Measurements from ENCODE around the gene ARHGAP26.

ARHGAP26 gene

GRCh38 chr5:143001764-143002351 is 231.7 kb downstream of the ARHGAP26 start:
- H3K79me1 ChIP-seq (replicated peaks; ENCODE audit: low read length, poor library complexity, severe bottlenecking) = peaks cover 2% of the 10 kb centered on the region
- no peak overlapping the region for H3K4me3 ChIP-seq (ENCODE audit: insufficient read depth in 1 of 2, low read depth in 1 of 2, low read length in 2 of 2)
- WGBS = 52% methylated on average over 7 of the region's 8 CpGs
- peak overlapping the region; percentile 43 for H2AK5ac ChIP-seq (ENCODE audit: low read length, severe bottlenecking)
- H3K36me3 ChIP-seq (ENCODE audit: control insufficient read depth in 1 of 2, insufficient read depth in 2 of 2, low read depth in 1 of 2, low read length in 2 of 2) = no peaks in the 10 kb centered on the region
- no peak overlapping the region for H4K91ac ChIP-seq (ENCODE audit: low read length)
- H2AFZ ChIP-seq (ENCODE audit: low read depth, low read length) = peak overlapping the region; percentile 1
- H3K18ac ChIP-seq (ENCODE audit: low read depth in 1 of 2, low read length in 2 of 2) = peak overlapping the region; percentile 15 to 48
- no peaks in the 10 kb centered on the region for H3K27me3 ChIP-seq (ENCODE audit: control insufficient read depth in 1 of 2, insufficient read depth in 1 of 2, low read length in 2 of 2)
- peak overlapping the region; percentile 28 for H3K9ac ChIP-seq (ENCODE audit: low read length)
- H2BK5ac ChIP-seq (ENCODE audit: low read depth, low read length, poor library complexity, severe bottlenecking) = no peak overlapping the region
- H3K4ac ChIP-seq (ENCODE audit: low read depth in 1 of 2, low read length in 2 of 2) = no peak overlapping the region
- peak overlapping the region; percentile 13 for H3K27ac ChIP-seq (ENCODE audit: low read length, poor library complexity, severe bottlenecking)
- H3K14ac ChIP-seq (ENCODE audit: low read length in 2 of 2) = no peak overlapping the region
- peak; percentile 86 for DNase-seq
- no peak overlapping the region for H3K23ac ChIP-seq (ENCODE audit: low read length in 2 of 2)
- H2BK15ac ChIP-seq (ENCODE audit: low read depth, poor library complexity, severe bottlenecking) = no peak overlapping the region
- H3K9me3 ChIP-seq (ENCODE audit: control insufficient read depth, low read length) = no peaks in the 10 kb centered on the region
- peaks cover 10% of the 10 kb centered on the region for H3K4me1 ChIP-seq (ENCODE audit: control insufficient read depth, insufficient read depth, low read depth, low read length)
- H2BK12ac ChIP-seq (ENCODE audit: low read length in 2 of 2) = no peak overlapping the region
- no peak overlapping the region for H3K4me2 ChIP-seq (ENCODE audit: low read length, poor library complexity, severe bottlenecking)
- no peak overlapping the region for H4K8ac ChIP-seq (ENCODE audit: low read length)
- H2BK120ac ChIP-seq (ENCODE audit: low read depth, low read length) = no peak overlapping the region

GRCh38 chr5:143002459-143003327 is 232.5 kb downstream of the ARHGAP26 start:
- peak overlapping the region in 1 of 2 experiments; percentile 84 for H2BK12ac ChIP-seq (ENCODE audit: low read length in 2 of 2)
- H4K8ac ChIP-seq (ENCODE audit: low read length) = no peak overlapping the region
- H3K4ac ChIP-seq (ENCODE audit: low read depth in 1 of 2, low read length in 2 of 2) = peak overlapping the region in 1 of 2 experiments; percentile 21

GRCh38 chr5:143003328-143003636 is 233.1 kb downstream of the ARHGAP26 start:
- no peak overlapping the region for H3K4me3 ChIP-seq (ENCODE audit: insufficient read depth in 1 of 2, low read depth in 1 of 2, low read length in 2 of 2)
- no peaks in the 10 kb centered on the region for H3K9me3 ChIP-seq (ENCODE audit: control insufficient read depth, low read length)
- no peak overlapping the region for H2BK5ac ChIP-seq (ENCODE audit: low read depth, low read length, poor library complexity, severe bottlenecking)
- H3K4me2 ChIP-seq (ENCODE audit: low read length, poor library complexity, severe bottlenecking) = no peak overlapping the region
- peak overlapping the region; percentile 70 for H3K27ac ChIP-seq (ENCODE audit: low read length, poor library complexity, severe bottlenecking)
- H3K9ac ChIP-seq (ENCODE audit: low read length) = peak overlapping the region; percentile 62
- H2AK5ac ChIP-seq (ENCODE audit: low read length, severe bottlenecking) = no peak overlapping the region
- H3K23ac ChIP-seq (ENCODE audit: low read length in 2 of 2) = no peak overlapping the region
- no peak overlapping the region for H2BK120ac ChIP-seq (ENCODE audit: low read depth, low read length)
- no CpG with 5 or more reads among the region's 3 CpGs for WGBS
- no peak overlapping the region for H4K8ac ChIP-seq (ENCODE audit: low read length)
- H3K79me1 ChIP-seq (replicated peaks; ENCODE audit: low read length, poor library complexity, severe bottlenecking) = peaks cover 2% of the 10 kb centered on the region
- no peaks in the 10 kb centered on the region for H3K36me3 ChIP-seq (ENCODE audit: control insufficient read depth in 1 of 2, insufficient read depth in 2 of 2, low read depth in 1 of 2, low read length in 2 of 2)
- no peak for DNase-seq
- H3K18ac ChIP-seq (ENCODE audit: low read depth in 1 of 2, low read length in 2 of 2) = no peak overlapping the region
- H2BK15ac ChIP-seq (ENCODE audit: low read depth, poor library complexity, severe bottlenecking) = no peak overlapping the region
- H3K27me3 ChIP-seq (ENCODE audit: control insufficient read depth in 1 of 2, insufficient read depth in 1 of 2, low read length in 2 of 2) = no peaks in the 10 kb centered on the region
- no peak overlapping the region for H4K91ac ChIP-seq (ENCODE audit: low read length)
- H3K4me1 ChIP-seq (ENCODE audit: control insufficient read depth, insufficient read depth, low read depth, low read length) = peaks cover 10% of the 10 kb centered on the region
- H2AFZ ChIP-seq (ENCODE audit: low read depth, low read length) = no peak overlapping the region
- H3K4ac ChIP-seq (ENCODE audit: low read depth in 1 of 2, low read length in 2 of 2) = no peak overlapping the region
- H2BK12ac ChIP-seq (ENCODE audit: low read length in 2 of 2) = no peak overlapping the region
- no peak overlapping the region for H3K14ac ChIP-seq (ENCODE audit: low read length in 2 of 2)

More at GRCh38 chr5:143002459-143003327, 232.5 kb downstream of the ARHGAP26 start:
- Histone ChIP-seq H3K4me3 (ENCODE audit: insufficient read depth in 1 of 2, low read depth in 1 of 2, low read length in 2 of 2) (peak overlapping the region in 1 of 2 experiments; percentile 3), H3K23ac (ENCODE audit: low read length in 2 of 2) (no peak overlapping the region), H3K18ac (ENCODE audit: low read depth in 1 of 2, low read length in 2 of 2) (peak overlapping the region; percentile 4 to 78), H3K14ac (ENCODE audit: low read length in 2 of 2) (no peak overlapping the region), H2AFZ (ENCODE audit: low read depth, low read length) (no peak overlapping the region), H3K36me3 (ENCODE audit: control insufficient read depth in 1 of 2, insufficient read depth in 2 of 2, low read depth in 1 of 2, low read length in 2 of 2) (no peaks in the 10 kb centered on the region), H3K9me3 (ENCODE audit: control insufficient read depth, low read length) (no peaks in the 10 kb centered on the region), H3K4me2 (ENCODE audit: low read length, poor library complexity, severe bottlenecking) (no peak overlapping the region), H3K27me3 (ENCODE audit: control insufficient read depth in 1 of 2, insufficient read depth in 1 of 2, low read length in 2 of 2) (no peaks in the 10 kb centered on the region), H2BK120ac (ENCODE audit: low read depth, low read length) (no peak overlapping the region), H2BK15ac (ENCODE audit: low read depth, poor library complexity, severe bottlenecking) (no peak overlapping the region), H3K4me1 (ENCODE audit: control insufficient read depth, insufficient read depth, low read depth, low read length) (peaks cover 10% of the 10 kb centered on the region), H3K9ac (ENCODE audit: low read length) (peak overlapping the region; percentile 62), H3K79me1 (replicated peaks; ENCODE audit: low read length, poor library complexity, severe bottlenecking) (peaks cover 2% of the 10 kb centered on the region), H2AK5ac (ENCODE audit: low read length, severe bottlenecking) (no peak overlapping the region), H3K27ac (ENCODE audit: low read length, poor library complexity, severe bottlenecking) (peak overlapping the region; percentile 70), H2BK5ac (ENCODE audit: low read depth, low read length, poor library complexity, severe bottlenecking) (peak overlapping the region; percentile 9), H4K91ac (ENCODE audit: low read length) (no peak overlapping the region)
- WGBS = 47% methylated on average over 6 of the region's 7 CpGs
- DNase-seq = peak; percentile 91

GRCh38 chr5:143004361-143005145 is 234.4 kb downstream of the ARHGAP26 start:
- Histone ChIP-seq H3K18ac (ENCODE audit: low read depth in 1 of 2, low read length in 2 of 2) (peak overlapping the region in 1 of 2 experiments; percentile 56), H3K9ac (ENCODE audit: low read length) (no peak overlapping the region), H3K9me3 (ENCODE audit: control insufficient read depth, low read length) (no peaks in the 10 kb centered on the region), H3K23ac (ENCODE audit: low read length in 2 of 2) (peak overlapping the region in 1 of 2 experiments; percentile 17), H2BK5ac (ENCODE audit: low read depth, low read length, poor library complexity, severe bottlenecking) (peak overlapping the region; percentile 26), H2BK15ac (ENCODE audit: low read depth, poor library complexity, severe bottlenecking) (no peak overlapping the region), H3K79me1 (replicated peaks; ENCODE audit: low read length, poor library complexity, severe bottlenecking) (no peaks in the 10 kb centered on the region), H3K4me1 (ENCODE audit: control insufficient read depth, insufficient read depth, low read depth, low read length) (peaks cover 10% of the 10 kb centered on the region), H3K36me3 (ENCODE audit: control insufficient read depth in 1 of 2, insufficient read depth in 2 of 2, low read depth in 1 of 2, low read length in 2 of 2) (no peaks in the 10 kb centered on the region), H4K91ac (ENCODE audit: low read length) (no peak overlapping the region), H3K27me3 (ENCODE audit: control insufficient read depth in 1 of 2, insufficient read depth in 1 of 2, low read length in 2 of 2) (no peaks in the 10 kb centered on the region), H3K27ac (ENCODE audit: low read length, poor library complexity, severe bottlenecking) (peak overlapping the region; percentile 84), H3K4ac (ENCODE audit: low read depth in 1 of 2, low read length in 2 of 2) (peak overlapping the region; percentile 13 to 58), H4K8ac (ENCODE audit: low read length) (no peak overlapping the region), H2AK5ac (ENCODE audit: low read length, severe bottlenecking) (peak overlapping the region; percentile 86), H2AFZ (ENCODE audit: low read depth, low read length) (no peak overlapping the region), H2BK120ac (ENCODE audit: low read depth, low read length) (no peak overlapping the region), H3K4me3 (ENCODE audit: insufficient read depth in 1 of 2, low read depth in 1 of 2, low read length in 2 of 2) (no peak overlapping the region), H2BK12ac (ENCODE audit: low read length in 2 of 2) (peak overlapping the region; percentile 67 to 69), H3K14ac (ENCODE audit: low read length in 2 of 2) (no peak overlapping the region), H3K4me2 (ENCODE audit: low read length, poor library complexity, severe bottlenecking) (no peak overlapping the region)
- DNase-seq = no peak
- 80% methylated on average over 3 of the region's 4 CpGs for WGBS
